ENCODE results near the gene SCRT2. TPM values are rescaled to one million over a fixed set of nuclear protein-coding genes. Genes with fewer than 3 reads are reported as not detected.
A peak's percentile ranks its signal among the peaks of the same experiment; 100 is the strongest.

The SCRT2 gene
- polyA plus RNA-seq, 3 donors, result not detected

DNA sequence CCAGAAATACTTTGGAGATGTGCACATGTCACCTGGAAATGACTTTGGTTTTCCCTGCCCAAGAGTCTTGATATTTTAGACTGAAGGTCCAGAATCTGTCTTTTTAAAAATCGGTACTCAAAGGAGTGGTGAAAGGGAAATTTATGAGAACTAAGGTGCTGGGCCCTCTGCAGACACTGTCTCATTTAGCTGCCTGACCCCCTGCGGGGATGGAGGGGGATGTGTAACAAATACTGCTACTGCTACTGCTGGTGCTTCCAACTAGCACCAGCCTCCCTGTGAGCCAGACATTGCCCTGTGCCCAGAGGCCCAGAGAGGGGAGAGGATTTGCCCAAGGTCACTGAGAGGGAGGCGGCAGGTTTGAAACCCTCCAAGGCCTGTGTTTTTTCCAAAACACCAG lies 7.0 kb downstream of the SCRT2 start:
- Histone ChIP-seq H3K9ac (ENCODE audit: insufficient read depth, low read length, poor library complexity, severe bottlenecking) (no peak overlapping the region), H3K79me2 (ENCODE audit: insufficient read depth, low read length) (no peaks in the 10 kb centered on the region), H3K27me3 (ENCODE audit: control insufficient read depth in 2 of 2, insufficient read depth in 2 of 2, low read length in 2 of 2) (peaks cover 29 to 51% of the 10 kb centered on the region in 2 donors), H3K4me1 (ENCODE audit: control insufficient read depth in 1 of 2, insufficient read depth in 2 of 2, low read length in 2 of 2) (peaks cover 2 to 3% of the 10 kb centered on the region in 2 donors), H3K27ac (ENCODE audit: low read depth in 1 of 2, low read length in 2 of 2) (no peak overlapping the region), H3K9me3 (replicated peaks in 1 of 2; ENCODE audit: control insufficient read depth in 1 of 2, insufficient read depth in 1 of 2, low read length in 2 of 2) (peaks cover 0 to 15% of the 10 kb centered on the region in 2 donors), H3K4me3 (replicated peaks in 1 of 3; ENCODE audit: low read depth in 2 of 3, low read length in 3 of 3) (no peak overlapping the region), H2AFZ (ENCODE audit: insufficient read depth, low read depth, low read length, poor library complexity, severe bottlenecking) (no peak overlapping the region), H3K36me3 (replicated peaks in 1 of 2; ENCODE audit: control insufficient read depth in 1 of 2, insufficient read depth in 2 of 2, low read length in 2 of 2) (no peaks in the 10 kb centered on the region), H4K20me1 (ENCODE audit: insufficient read depth, low read length) (no peaks in the 10 kb centered on the region), H3K4me2 (replicated peaks; ENCODE audit: extremely low read depth, low read length, poor library complexity, severe bottlenecking) (no peak overlapping the region)
- TF ChIP-seq CTCF (IDR thresholded peaks at IDR 0.05), result no peak
- Mint-ChIP-seq H3K4me1 (peaks cover 13% of the 10 kb centered on the region), H3K27ac (peak overlapping the region in 1 of 7 donors; percentile 74), H3K4me3 (peak overlapping the region in 1 of 2 donors; percentile 30), H3K36me3 (peaks cover 0 to 3% of the 10 kb centered on the region in 2 donors), H3K27me3 (ENCODE audit: low read depth in 3 of 3) (peaks cover 52 to 71% (median 56%) of the 10 kb centered on the region in 3 donors), H3K9me3 (peaks cover 0 to 10% (median 3%) of the 10 kb centered on the region in 7 donors)
- DNase-seq, result no peak
- WGBS (ENCODE audit: insufficient coverage), result 100% methylated on average over 2 of the region's 3 CpGs
- intact Hi-C loops (cut with micrococcal nuclease), result no loop called here

DNA sequence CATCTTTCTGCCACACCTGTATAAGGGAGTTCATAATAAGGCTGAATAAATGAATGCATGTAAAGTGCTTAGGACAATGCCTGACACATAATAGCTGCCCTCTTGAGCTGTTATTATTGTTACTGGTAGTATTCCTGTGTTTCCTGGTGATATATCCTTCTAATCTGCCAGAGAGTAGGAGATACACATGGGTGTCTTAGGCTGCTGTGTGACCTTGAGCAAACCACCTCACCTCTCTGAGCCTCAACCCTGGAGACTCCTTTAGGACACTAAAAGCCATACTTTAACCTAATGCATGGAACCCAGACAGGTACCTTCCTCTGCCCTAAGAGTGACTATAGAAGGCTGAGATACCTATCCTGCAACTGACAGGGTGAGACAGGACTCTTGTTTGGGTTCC lies 7.6 kb downstream of the SCRT2 start:
- H3K27ac ChIP-seq (ENCODE audit: low read depth in 1 of 2, low read length in 2 of 2), result no peak overlapping the region
- intact Hi-C loops (cut with micrococcal nuclease), result no loop called here
- Mint-ChIP-seq H3K4me1 (peaks cover 16% of the 10 kb centered on the region), H3K27ac (no peak overlapping the region), H3K27me3 (ENCODE audit: low read depth in 3 of 3) (peaks cover 52 to 71% (median 56%) of the 10 kb centered on the region in 3 donors), H3K36me3 (peaks cover 3 to 5% of the 10 kb centered on the region in 2 donors), H3K9me3 (peaks cover 0 to 11% (median 6%) of the 10 kb centered on the region in 7 donors), H3K4me3 (no peak overlapping the region)
- H2AFZ ChIP-seq (ENCODE audit: insufficient read depth, low read depth, low read length, poor library complexity, severe bottlenecking), result no peak overlapping the region
- no peaks in the 10 kb centered on the region for H4K20me1 ChIP-seq (ENCODE audit: insufficient read depth, low read length)
- H3K4me1 ChIP-seq (ENCODE audit: control insufficient read depth in 1 of 2, insufficient read depth in 2 of 2, low read length in 2 of 2), result peaks cover 3 to 9% of the 10 kb centered on the region in 2 donors
- no peak for TF ChIP-seq CTCF (IDR thresholded peaks at IDR 0.05)
- no peaks in the 10 kb centered on the region for H3K36me3 ChIP-seq (replicated peaks in 1 of 2; ENCODE audit: control insufficient read depth in 1 of 2, insufficient read depth in 2 of 2, low read length in 2 of 2)
- no peak overlapping the region for H3K4me2 ChIP-seq (replicated peaks; ENCODE audit: extremely low read depth, low read length, poor library complexity, severe bottlenecking)
- peaks cover 0 to 11% of the 10 kb centered on the region in 2 donors for H3K9me3 ChIP-seq (replicated peaks in 1 of 2; ENCODE audit: control insufficient read depth in 1 of 2, insufficient read depth in 1 of 2, low read length in 2 of 2)
- peaks cover 25 to 48% of the 10 kb centered on the region in 2 donors for H3K27me3 ChIP-seq (ENCODE audit: control insufficient read depth in 2 of 2, insufficient read depth in 2 of 2, low read length in 2 of 2)
- H3K79me2 ChIP-seq (ENCODE audit: insufficient read depth, low read length), result no peaks in the 10 kb centered on the region
- H3K9ac ChIP-seq (ENCODE audit: insufficient read depth, low read length, poor library complexity, severe bottlenecking), result no peak overlapping the region
- no peak overlapping the region for H3K4me3 ChIP-seq (replicated peaks in 1 of 3; ENCODE audit: low read depth in 2 of 3, low read length in 3 of 3)
- no peak for DNase-seq
